Kidney (tissue), 14 donors: ENCODE results near the gene COL8A1. TPM values are rescaled to one million over a fixed set of nuclear protein-coding genes. Genes with fewer than 3 reads are reported as not detected.
A peak's percentile ranks its signal among the peaks of the same experiment; 100 is the strongest.

Experiments
- DNase-seq, 5 donors: peaks; one replicate each; pipeline ENCODE4 v3.0.0-alpha.2; 2013 to 2020
- FAIRE-seq: peaks from 2 replicates; lab custom pipeline; 2012; peaks lifted over from hg19 to GRCh38; lab: Jason Lieb, UNC
- H3K27ac ChIP-seq, 2 donors: one replicate each; pipeline ENCODE4 v1.7.0; 2013; ENCODE audit warnings: low read depth in 2 of 2, low read length in 2 of 2, inconsistent platforms in 1 of 2
- H3K27me3 ChIP-seq: one replicate; pipeline ENCODE4 v1.7.1; 2013; ENCODE audit warnings: low read length, inconsistent platforms; ENCODE audit not compliant: control insufficient read depth, insufficient read depth
- H3K36me3 ChIP-seq, 3 donors: one replicate each; pipeline versions ENCODE4 v1.7.0 to v1.7.1; 2013; ENCODE audit warnings: low read length in 3 of 3, control low read depth in 1 of 3, inconsistent platforms in 1 of 3; ENCODE audit not compliant: insufficient read depth in 3 of 3, control insufficient read depth in 2 of 3
- H3K4me1 ChIP-seq, 3 donors: one replicate each; pipeline versions ENCODE4 v1.7.0 to v1.7.1; 2013; ENCODE audit warnings: low read length in 3 of 3, inconsistent platforms in 1 of 3, low read depth in 1 of 3; ENCODE audit not compliant: control insufficient read depth in 2 of 3, insufficient read depth in 2 of 3
- H3K4me3 ChIP-seq, 3 donors: one replicate each; pipeline versions ENCODE4 v1.7.0 to v1.8.1; 2013; ENCODE audit warnings: low read length in 3 of 3, control low read depth in 1 of 3, inconsistent platforms in 1 of 3
- H3K9ac ChIP-seq, 3 donors: one replicate each; pipeline versions ENCODE4 v1.7.0 to v1.7.1; 2013; ENCODE audit warnings: low read length in 3 of 3, control low read depth in 1 of 3, inconsistent platforms in 1 of 3
- H3K9me3 ChIP-seq, 3 donors: one replicate each; pipeline versions ENCODE4 v1.7.0 to v1.7.1; 2013; ENCODE audit warnings: low read length in 3 of 3, control low read depth in 1 of 3, inconsistent platforms in 1 of 3; ENCODE audit not compliant: control insufficient read depth in 2 of 3, insufficient read depth in 1 of 3
- intact Hi-C: fragments of 100-400 bp; cut with DNase I; formaldehyde crosslinking; loops from one replicate; pipeline ENCODE4 v1.11.1; 2022
- polyA plus RNA-seq: library from polyadenylated mRNA; stranded (reverse); fragments of 350-450 nt; fragmentation: Illumina TruSeq; extraction: RNeasy Lipid Tissue Mini Kit (QIAGEN cat#74804); gene quantifications from one replicate; pipeline ENCODE4 v1.2.3, GENCODE V29; 2014; ENCODE audit warnings: low read depth, low replicate concordance; ENCODE audit not compliant: insufficient read depth
- total RNA-seq: library from RNA; stranded (reverse); fragmentation: NEBNext Ultra II Directional; extraction: Animal tissue kit (Norgen Biotek cat#: 25700); gene quantifications from one replicate; pipeline ENCODE4 v1.2.1, GENCODE V29; 2021
- TF ChIP-seq, protein P1 (sequence below): IDR thresholded peaks from 3 replicates; pipeline ENCODE4 v1.5.1; 2012; ENCODE audit warnings: mild to moderate bottlenecking, moderate library complexity, borderline replicate concordance; ENCODE audit not compliant: insufficient read depth; ENCODE audit errors: extremely low read depth
- donor health status: control.
- donor health status: control.
- donor health status: control.
- donor health status: control.
- donor health status: control.
- donor health status: DM: yes; HTN: yes; CAD: no.
- donor health status: Normal renal cell carcinoma (clear cell type).

The COL8A1 gene
- total and polyA plus RNA-seq, 2 donors from 2014 or later, result 3.6 to 24.2 TPM

GRCh38 chr3:99808163-99808794 is 169.9 kb downstream of the COL8A1 start:
- no peak overlapping the region for H3K27ac ChIP-seq
- H3K9ac ChIP-seq, result no peak overlapping the region
- DNase-seq, result peak in 4 of 5 donors; percentile 48 to 78 (median 66)
- peaks cover 0 to 7% (median 3%) of the 10 kb centered on the region in 3 donors for H3K9me3 ChIP-seq
- no peaks in the 10 kb centered on the region for H3K27me3 ChIP-seq
- no peak for FAIRE-seq
- no peaks in the 10 kb centered on the region for H3K4me1 ChIP-seq
- intact Hi-C loops, result no loop called here
- TF ChIP-seq, protein P1, sequence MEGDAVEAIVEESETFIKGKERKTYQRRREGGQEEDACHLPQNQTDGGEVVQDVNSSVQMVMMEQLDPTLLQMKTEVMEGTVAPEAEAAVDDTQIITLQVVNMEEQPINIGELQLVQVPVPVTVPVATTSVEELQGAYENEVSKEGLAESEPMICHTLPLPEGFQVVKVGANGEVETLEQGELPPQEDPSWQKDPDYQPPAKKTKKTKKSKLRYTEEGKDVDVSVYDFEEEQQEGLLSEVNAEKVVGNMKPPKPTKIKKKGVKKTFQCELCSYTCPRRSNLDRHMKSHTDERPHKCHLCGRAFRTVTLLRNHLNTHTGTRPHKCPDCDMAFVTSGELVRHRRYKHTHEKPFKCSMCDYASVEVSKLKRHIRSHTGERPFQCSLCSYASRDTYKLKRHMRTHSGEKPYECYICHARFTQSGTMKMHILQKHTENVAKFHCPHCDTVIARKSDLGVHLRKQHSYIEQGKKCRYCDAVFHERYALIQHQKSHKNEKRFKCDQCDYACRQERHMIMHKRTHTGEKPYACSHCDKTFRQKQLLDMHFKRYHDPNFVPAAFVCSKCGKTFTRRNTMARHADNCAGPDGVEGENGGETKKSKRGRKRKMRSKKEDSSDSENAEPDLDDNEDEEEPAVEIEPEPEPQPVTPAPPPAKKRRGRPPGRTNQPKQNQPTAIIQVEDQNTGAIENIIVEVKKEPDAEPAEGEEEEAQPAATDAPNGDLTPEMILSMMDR, result peak; percentile 66
- H3K4me3 ChIP-seq, result no peak overlapping the region
- H3K36me3 ChIP-seq, result no peaks in the 10 kb centered on the region

DNA sequence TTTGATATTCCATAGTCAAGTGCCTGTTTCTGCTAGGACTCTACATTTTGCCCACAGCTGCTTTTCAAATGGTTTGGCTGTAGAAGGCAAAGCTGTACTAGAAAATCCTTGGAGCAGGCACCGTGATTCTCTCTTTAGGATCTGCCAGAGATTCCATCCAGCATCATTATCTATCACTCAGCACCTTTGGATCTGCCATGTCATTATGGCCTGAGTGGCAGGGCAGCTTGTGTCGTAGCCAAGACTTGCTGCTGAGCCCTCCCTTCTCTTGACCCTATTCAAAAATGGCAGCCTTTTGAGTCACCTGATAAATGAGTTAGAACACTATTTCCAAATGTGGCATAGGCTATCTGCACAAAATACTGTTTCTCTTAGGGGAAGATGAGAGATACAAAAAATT is 171.2 kb downstream of the COL8A1 start:
- Histone ChIP-seq H3K27ac (no peak overlapping the region), H3K36me3 (no peaks in the 10 kb centered on the region), H3K9me3 (peaks cover 0 to 7% (median 3%) of the 10 kb centered on the region in 3 donors), H3K27me3 (no peaks in the 10 kb centered on the region), H3K4me3 (no peak overlapping the region), H3K4me1 (no peaks in the 10 kb centered on the region), H3K9ac (no peak overlapping the region)
- FAIRE-seq, result no peak
- TF ChIP-seq, protein P1, result no peak
- no peak for DNase-seq
- intact Hi-C loops, result no loop called here

- Histone ChIP-seq H3K36me3 (no peaks in the 10 kb centered on the region), H3K4me1 (no peaks in the 10 kb centered on the region), H3K4me3 (no peak overlapping the region), H3K9ac (no peak overlapping the region), H3K27ac (no peak overlapping the region), H3K9me3 (no peaks in the 10 kb centered on the region), H3K27me3 (no peaks in the 10 kb centered on the region)
- no peak for DNase-seq
- TF ChIP-seq, protein P1, result no peak
- FAIRE-seq, result no peak
- intact Hi-C loops, result no loop called here
These were observed 172.0 kb downstream of the COL8A1 start for GRCh38 chr3:99810403-99810802.

- H3K27me3 ChIP-seq, result no peaks in the 10 kb centered on the region
- H3K9ac ChIP-seq, result peak overlapping the region; percentile 74 to 93 (median 86)
- DNase-seq (peak in 2 of 5 donors; percentile 48 to 54), FAIRE-seq (no peak)
- H3K36me3 ChIP-seq, result no peaks in the 10 kb centered on the region
- H3K27ac ChIP-seq, result peak overlapping the region; percentile 78 to 95
- intact Hi-C loops, result no loop called here
- peaks cover 0 to 13% (median 0%) of the 10 kb centered on the region in 3 donors for H3K4me1 ChIP-seq
- peak overlapping the region; percentile 88 to 96 (median 91) for H3K4me3 ChIP-seq
- TF ChIP-seq, protein P1, result no peak
- no peaks in the 10 kb centered on the region for H3K9me3 ChIP-seq
These were observed 178.6 kb downstream of the COL8A1 start for GRCh38 chr3:99817047-99817436.
